GM13976 (cell line): ENCODE measurements around the gene CHN1.

Experiments used
- DNase-seq: peaks from one replicate; pipeline ENCODE4 v3.0.0; 2012; ENCODE audit warnings: low spot score
- in situ Hi-C: fragments of 300-500 bp; cut with MboI; formaldehyde crosslinking; loops from one replicate; pipeline ENCODE4 v1.12.0; 2022; ENCODE audit warnings: low sequenced_read_pairs, mixed read lengths, inconsistent platforms; ENCODE audit not compliant: unreplicated experiment
- TF ChIP-seq, protein P1 (sequence below): IDR thresholded peaks from 2 replicates; pipeline ENCODE4 v1.5.1; 2012; ENCODE audit warnings: borderline replicate concordance, mild to moderate bottlenecking; ENCODE audit not compliant: insufficient read depth; ENCODE audit errors: extremely low read depth, missing control alignments, control extremely low read depth

CHN1 gene

DNA sequence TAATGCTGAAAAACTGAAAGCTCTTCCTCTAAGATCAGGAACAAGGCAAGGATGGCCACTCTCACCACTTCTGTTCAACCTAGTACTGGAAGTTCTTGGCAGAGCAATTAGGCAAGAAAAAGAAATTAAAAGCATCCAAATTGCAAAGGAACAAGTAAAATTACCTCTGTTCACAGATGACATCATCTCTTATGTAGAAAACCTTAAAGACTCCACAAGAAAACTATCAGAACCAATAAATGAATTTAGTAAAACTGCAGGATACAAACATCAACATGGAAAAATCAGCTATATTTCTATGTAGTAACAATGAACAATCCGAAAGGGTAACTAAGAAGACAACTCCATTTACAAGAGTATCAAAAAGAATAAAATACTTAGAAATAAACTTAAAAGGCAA, 112.2 kb downstream of the CHN1 start:
- DNase-seq, result no peak
- TF ChIP-seq, protein P1, sequence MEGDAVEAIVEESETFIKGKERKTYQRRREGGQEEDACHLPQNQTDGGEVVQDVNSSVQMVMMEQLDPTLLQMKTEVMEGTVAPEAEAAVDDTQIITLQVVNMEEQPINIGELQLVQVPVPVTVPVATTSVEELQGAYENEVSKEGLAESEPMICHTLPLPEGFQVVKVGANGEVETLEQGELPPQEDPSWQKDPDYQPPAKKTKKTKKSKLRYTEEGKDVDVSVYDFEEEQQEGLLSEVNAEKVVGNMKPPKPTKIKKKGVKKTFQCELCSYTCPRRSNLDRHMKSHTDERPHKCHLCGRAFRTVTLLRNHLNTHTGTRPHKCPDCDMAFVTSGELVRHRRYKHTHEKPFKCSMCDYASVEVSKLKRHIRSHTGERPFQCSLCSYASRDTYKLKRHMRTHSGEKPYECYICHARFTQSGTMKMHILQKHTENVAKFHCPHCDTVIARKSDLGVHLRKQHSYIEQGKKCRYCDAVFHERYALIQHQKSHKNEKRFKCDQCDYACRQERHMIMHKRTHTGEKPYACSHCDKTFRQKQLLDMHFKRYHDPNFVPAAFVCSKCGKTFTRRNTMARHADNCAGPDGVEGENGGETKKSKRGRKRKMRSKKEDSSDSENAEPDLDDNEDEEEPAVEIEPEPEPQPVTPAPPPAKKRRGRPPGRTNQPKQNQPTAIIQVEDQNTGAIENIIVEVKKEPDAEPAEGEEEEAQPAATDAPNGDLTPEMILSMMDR, result no peak
- in situ Hi-C loops, result no loop called here

DNA sequence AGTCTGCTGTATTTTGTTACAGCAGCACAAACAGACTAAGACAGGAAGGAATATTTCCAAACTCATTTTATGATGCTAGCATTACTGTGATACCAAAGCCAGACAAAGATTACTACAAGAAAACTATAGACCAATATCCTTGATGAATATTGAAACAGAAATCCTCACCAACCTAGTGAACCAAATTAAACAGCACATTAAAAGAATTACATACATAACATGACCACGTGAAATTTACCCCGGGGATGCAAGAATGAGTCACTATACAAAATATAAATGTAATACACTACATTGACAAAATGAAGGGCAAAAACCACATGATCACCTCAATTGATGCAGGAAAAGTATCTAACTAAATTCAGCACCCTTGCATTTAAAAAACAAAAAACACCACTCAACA, 112.6 kb downstream of the CHN1 start:
- in situ Hi-C loops, result no loop called here
- no peak for DNase-seq
- TF ChIP-seq, protein P1, result no peak

DNA sequence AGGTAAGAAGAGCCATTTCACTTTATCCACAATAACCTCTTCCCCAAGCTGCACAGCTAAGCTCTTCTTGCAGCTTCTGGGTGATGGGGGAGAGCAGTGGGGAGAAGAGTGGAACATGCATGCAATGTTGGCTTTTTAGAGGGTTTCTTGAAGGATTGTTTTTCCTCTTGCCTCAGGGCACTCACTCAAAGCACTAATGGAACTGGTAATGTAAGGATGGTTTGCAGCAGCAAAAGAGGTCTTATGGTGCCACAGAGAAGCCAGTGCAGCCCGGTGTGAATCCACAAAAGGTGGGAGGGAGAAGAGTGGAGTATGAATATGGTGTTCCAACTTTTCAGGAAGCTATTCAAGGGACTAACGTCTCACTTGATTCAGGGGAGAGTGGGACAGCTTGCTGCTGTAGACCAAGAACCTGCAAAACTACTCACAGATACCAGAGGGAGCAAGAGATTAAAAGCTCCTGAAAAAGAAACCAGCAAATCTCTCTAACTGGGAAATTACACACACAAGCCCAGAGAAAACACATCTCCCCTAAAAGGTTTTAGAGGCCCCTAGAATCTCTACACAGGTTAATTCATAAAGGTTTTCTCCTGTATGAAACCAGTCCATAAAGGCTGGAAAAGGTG, 116.4 kb downstream of the CHN1 start:
- TF ChIP-seq, protein P1, result no peak
- in situ Hi-C loops, result no loop called here
- DNase-seq, result no peak

DNA sequence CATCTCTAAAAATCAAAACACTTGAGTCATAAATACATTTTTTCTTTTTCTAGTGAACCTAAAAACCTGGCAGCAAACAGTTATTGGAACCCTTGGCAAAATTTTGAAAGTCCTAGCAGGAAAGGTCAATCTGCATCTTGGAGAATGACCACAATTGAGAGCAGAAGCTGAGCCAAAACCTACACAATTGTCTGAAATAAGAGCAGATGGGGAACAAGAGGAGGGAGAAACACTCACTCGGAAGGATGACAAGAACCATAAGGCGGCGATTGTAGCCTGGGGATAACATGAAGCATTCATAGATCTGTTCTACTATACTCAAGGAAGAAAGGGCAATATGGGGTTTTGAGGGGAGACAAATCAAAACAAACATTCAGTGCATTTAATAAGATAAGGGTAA, 117.0 kb downstream of the CHN1 start:
- DNase-seq, result no peak
- in situ Hi-C loops, result no loop called here
- TF ChIP-seq, protein P1, result no peak

DNA sequence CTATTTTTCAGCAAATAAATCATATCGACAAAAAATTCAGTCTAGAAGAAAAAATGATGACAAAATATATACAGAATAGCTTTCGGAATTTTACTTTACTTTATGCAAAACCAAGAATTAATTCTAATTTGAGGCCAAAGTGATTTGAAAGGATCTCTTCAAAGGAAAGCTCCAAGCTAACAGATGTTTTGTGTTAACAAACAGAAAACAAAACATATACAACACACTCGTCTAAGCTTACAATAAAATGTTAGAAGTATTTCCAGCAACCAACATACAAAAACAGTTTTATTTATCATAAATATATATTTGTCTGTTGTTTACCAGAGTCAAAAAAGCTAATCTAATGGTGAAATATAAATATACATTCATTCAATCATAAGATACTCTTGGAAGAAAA, 122.8 kb downstream of the CHN1 start:
- in situ Hi-C loops, result no loop called here
- TF ChIP-seq, protein P1, result no peak
- DNase-seq, result no peak

DNA sequence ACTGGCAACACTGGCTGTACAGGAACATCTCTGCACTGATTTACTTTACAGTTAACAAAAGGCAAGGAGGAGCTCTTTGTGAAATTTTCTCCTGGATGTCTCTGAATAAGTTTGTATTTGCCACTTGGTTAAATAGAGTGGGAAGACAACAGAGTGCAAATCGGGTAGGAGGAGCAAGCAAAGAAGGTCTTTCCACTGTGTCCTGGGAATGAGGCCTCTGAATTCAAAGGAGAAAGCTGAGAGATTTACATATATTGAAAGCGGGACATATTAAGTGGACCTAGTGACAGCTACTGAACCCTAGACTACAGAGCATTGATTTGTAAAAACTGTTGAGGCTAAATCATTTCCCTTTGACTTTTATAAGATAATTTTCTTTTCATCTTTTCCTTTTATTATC, 123.5 kb downstream of the CHN1 start:
- no peak for DNase-seq
- TF ChIP-seq, protein P1, result no peak
- in situ Hi-C loops, result no loop called here
